B cell (primary cell): ENCODE measurements around the gene TCP1. TPM values are rescaled to one million over a fixed set of nuclear protein-coding genes. Genes with fewer than 3 reads are reported as not detected.

Experiments
- ATAC-seq: fragments of 200-7000 bp; cut with Tn5 transposase; one replicate; pipeline ENCODE4 v1.10.0; 2021; ENCODE audit warnings: low read depth, mild to moderate bottlenecking, moderate number of reproducible peaks, moderate library complexity
- CTCF ChIA-PET: fragments of 350-600 bp; sonication (Branson Sonifier 250); formaldehyde crosslinking; loops from one replicate; lab custom pipeline; 2021; ENCODE audit warnings: antibody characterized with exemption, inconsistent platforms; lab: Charles Lee
- POLR2A ChIA-PET: fragments of 350-600 bp; sonication (Branson Sonifier 250); formaldehyde crosslinking; loops from one replicate; lab custom pipeline; 2021; ENCODE audit warnings: antibody characterized with exemption; lab: Charles Lee
- DNase-seq: peaks from one replicate; pipeline ENCODE4 v3.0.0; 2013
- H2AFZ ChIP-seq: 2 replicates; pipeline ENCODE4 v1.6.1; 2012; ENCODE audit warnings: mild to moderate bottlenecking, low read depth, low read length; ENCODE audit not compliant: insufficient read depth, poor library complexity, severe bottlenecking
- H3K27ac ChIP-seq, 2 donors: 1 replicate in 1 of 2; 2 replicates in 1 of 2; pipeline ENCODE4 v1.5.1; 2012 to 2013; ENCODE audit warnings: low read length in 2 of 2, mild to moderate bottlenecking in 2 of 2, moderate library complexity in 1 of 2
- H3K27me3 ChIP-seq, 4 experiments: fragments of 200-600 bp in 1 of 4; sonication (generic) in 1 of 4; replicated peaks in 1 of 4; 1 replicate in 2 of 4; 2 replicates in 2 of 4; pipeline versions ENCODE4 v1.6.1 to v1.7.0; 2013 to 2016; ENCODE audit warnings: low read length in 3 of 4, mild to moderate bottlenecking in 2 of 4, mixed read lengths in 1 of 4, moderate library complexity in 1 of 4; ENCODE audit not compliant: insufficient read depth in 4 of 4, control insufficient read depth in 3 of 4; ENCODE audit errors: control extremely low read depth in 1 of 4
- H3K36me3 ChIP-seq, 2 experiments: replicated peaks in 1 of 2; 1 replicate in 1 of 2; 2 replicates in 1 of 2; pipeline versions ENCODE4 v1.6.1 to v1.7.1; 2013; ENCODE audit warnings: low read length in 1 of 2; ENCODE audit not compliant: insufficient read depth in 2 of 2, control insufficient read depth in 1 of 2; ENCODE audit errors: control extremely low read depth in 1 of 2, extremely low read depth in 1 of 2
- H3K4me1 ChIP-seq, 2 donors: fragments of 200-600 bp in 1 of 2; sonication (generic) in 1 of 2; 1 replicate in 1 of 2; 2 replicates in 1 of 2; pipeline versions ENCODE4 v1.5.1 to v1.6.1; 2013 to 2017; ENCODE audit warnings: low read length in 2 of 2; ENCODE audit not compliant: control insufficient read depth in 2 of 2, insufficient read depth in 2 of 2
- H3K4me2 ChIP-seq: replicated peaks from 2 replicates; pipeline ENCODE3; 2012; ENCODE audit warnings: mild to moderate bottlenecking, low read depth, low read length; ENCODE audit not compliant: poor library complexity, severe bottlenecking
- H3K4me3 ChIP-seq, 5 experiments: fragments of 200-600 bp in 1 of 5; sonication (generic) in 1 of 5; 1 replicate in 3 of 5; 2 replicates in 2 of 5; pipeline versions ENCODE4 v1.5.1 to v1.7.0; 2011 to 2016; ENCODE audit warnings: low read length in 4 of 5, mild to moderate bottlenecking in 4 of 5, low read depth in 2 of 5, control low read depth in 1 of 5, moderate library complexity in 1 of 5; ENCODE audit not compliant: insufficient read depth in 1 of 5; ENCODE audit errors: control extremely low read depth in 1 of 5, extremely low read depth in 1 of 5
- H3K79me2 ChIP-seq: fragments of 200-600 bp; sonication (generic); one replicate; pipeline ENCODE4 v1.6.0; 2016; ENCODE audit warnings: low read length; ENCODE audit not compliant: control insufficient read depth, insufficient read depth
- H3K9ac ChIP-seq: fragments of 200-600 bp; sonication (generic); 2 replicates; pipeline ENCODE4 v1.6.1; 2017; ENCODE audit warnings: mild to moderate bottlenecking, low read length, moderate library complexity
- H3K9me3 ChIP-seq, 3 donors: one replicate each; pipeline versions ENCODE4 v1.6.1 to v1.7.1; 2013; ENCODE audit warnings: low read length in 2 of 3; ENCODE audit not compliant: control insufficient read depth in 2 of 3, insufficient read depth in 1 of 3; ENCODE audit errors: control extremely low read depth in 1 of 3
- H4K20me1 ChIP-seq: 2 replicates; pipeline ENCODE4 v1.6.0; 2012; ENCODE audit warnings: mild to moderate bottlenecking, low read length; ENCODE audit not compliant: insufficient read depth, control insufficient read depth, poor library complexity, severe bottlenecking
- H3K27ac Mint-ChIP-seq: one replicate; pipeline ENCODE4 v1.8.0; 2021; ENCODE audit warnings: mixed read lengths
- H3K27me3 Mint-ChIP-seq: one replicate; pipeline ENCODE4 v1.8.0; 2021; ENCODE audit warnings: mixed read lengths
- H3K4me1 Mint-ChIP-seq: one replicate; pipeline ENCODE4 v1.8.0; 2021; ENCODE audit warnings: mixed read lengths
- H3K4me3 Mint-ChIP-seq: one replicate; pipeline ENCODE4 v1.8.0; 2021; ENCODE audit warnings: mixed read lengths
- H3K9me3 Mint-ChIP-seq: one replicate; pipeline ENCODE4 v1.8.0; 2022; ENCODE audit warnings: mixed read lengths; ENCODE audit not compliant: insufficient read depth
- EZH2 ChIP-seq: IDR thresholded peaks from 2 replicates; pipeline ENCODE4 v1.6.1; 2012; ENCODE audit warnings: borderline replicate concordance, low read depth, mild to moderate bottlenecking, moderate library complexity, low read length; ENCODE audit not compliant: insufficient read depth, poor library complexity, severe bottlenecking
- WGBS: methylation state at CpG from one replicate; pipeline ENCODE4 v1.1.5; 2013; ENCODE audit warnings: missing lambda C conversion rate; ENCODE audit not compliant: insufficient coverage; 5-methylcytosine and 5-hydroxymethylcytosine counted together
- intact Hi-C: fragments of 100-400 bp; cut with micrococcal nuclease; formaldehyde crosslinking; loops from one replicate; pipeline ENCODE4 v1.10.0; 2022
- polyA minus RNA-seq: library from RNA; depleted of rRNA, polyadenylated mRNA; stranded (reverse); fragments of >200 nt; gene quantifications from 2 replicates; pipeline ENCODE4 v1.2.3, GENCODE V29; 2012
- polyA plus RNA-seq: library from polyadenylated mRNA; depleted of rRNA; stranded (reverse); fragments of >200 nt; gene quantifications from 2 replicates; pipeline ENCODE4 v1.2.3, GENCODE V29; 2012
- total RNA-seq, 2 donors: library from RNA; stranded (reverse); fragments of 120-200 nt in 1 of 2; gene quantifications; 1 replicate in 1 of 2; 2 replicates in 1 of 2; pipeline versions ENCODE4 v1.2.3 to v1.2.4, GENCODE V29; 2013 to 2022
- TF ChIP-seq, protein P1 (sequence below): fragments of 200-600 bp; IDR thresholded peaks from one replicate; pipeline ENCODE4 v1.8.0; 2022; ENCODE audit warnings: antibody characterized with exemption, mild to moderate bottlenecking

Gene TCP1
- total RNA-seq (137 and 150 TPM in 2 replicates), polyA plus RNA-seq (63.8 and 127 TPM in 2 replicates), polyA minus RNA-seq (81.5 and 82.4 TPM in 2 replicates)
- 139 TPM for total RNA-seq (2013)

GRCh38 chr6:159789377-159790148, at the start of gene TCP1:
TSS of gene TCP1 (minus strand) at chr6:159789602. CDS start at chr6:159789468, 134 bp downstream.
- H2AFZ ChIP-seq, result peak within 1 kb of the TSS; percentile 80
- H3K79me2 ChIP-seq, result peaks cover 82% of the 10 kb centered on the region
- H3K4me3 Mint-ChIP-seq, result peak within 1 kb of the TSS; percentile 100
- POLR2A ChIA-PET, result interaction anchor here (1.0 to 3.5 kb wide), 7 partner anchors 14 to 96 kb away, joined by 3 to 28 read pairs (median 4); partner anchors contain the start of genes ACAT2, SOD2 and WTAP
- H3K9me3 ChIP-seq, result no peaks in the 10 kb centered on the region
- H3K9me3 Mint-ChIP-seq, result no peaks in the 10 kb centered on the region
- WGBS, result under 1% methylated on average over 58 of the region's 64 CpGs
- peak within 1 kb of the TSS; percentile 70 to 98 (median 93) for H3K4me3 ChIP-seq
- H3K36me3 ChIP-seq, result peaks cover 5 to 60% of the 10 kb centered on the region in 2 experiments
- peaks cover 30 to 32% of the 10 kb centered on the region in 2 donors for H3K4me1 ChIP-seq
- peak within 1 kb of the TSS; percentile 81 for H3K4me2 ChIP-seq
- peaks cover 62% of the 10 kb centered on the region for H4K20me1 ChIP-seq
- CTCF ChIA-PET, result interaction anchor here (0.5 to 3.0 kb wide), 7 partner anchors 28 to 131 kb away, joined by 3 to 13 read pairs (median 4); partner anchors contain the start of genes ACAT2, SOD2 and WTAP
- peak within 1 kb of the TSS; percentile 79 for H3K9ac ChIP-seq
- peak within 1 kb of the TSS; percentile 95 for H3K27ac Mint-ChIP-seq
- TF ChIP-seq, protein P1, sequence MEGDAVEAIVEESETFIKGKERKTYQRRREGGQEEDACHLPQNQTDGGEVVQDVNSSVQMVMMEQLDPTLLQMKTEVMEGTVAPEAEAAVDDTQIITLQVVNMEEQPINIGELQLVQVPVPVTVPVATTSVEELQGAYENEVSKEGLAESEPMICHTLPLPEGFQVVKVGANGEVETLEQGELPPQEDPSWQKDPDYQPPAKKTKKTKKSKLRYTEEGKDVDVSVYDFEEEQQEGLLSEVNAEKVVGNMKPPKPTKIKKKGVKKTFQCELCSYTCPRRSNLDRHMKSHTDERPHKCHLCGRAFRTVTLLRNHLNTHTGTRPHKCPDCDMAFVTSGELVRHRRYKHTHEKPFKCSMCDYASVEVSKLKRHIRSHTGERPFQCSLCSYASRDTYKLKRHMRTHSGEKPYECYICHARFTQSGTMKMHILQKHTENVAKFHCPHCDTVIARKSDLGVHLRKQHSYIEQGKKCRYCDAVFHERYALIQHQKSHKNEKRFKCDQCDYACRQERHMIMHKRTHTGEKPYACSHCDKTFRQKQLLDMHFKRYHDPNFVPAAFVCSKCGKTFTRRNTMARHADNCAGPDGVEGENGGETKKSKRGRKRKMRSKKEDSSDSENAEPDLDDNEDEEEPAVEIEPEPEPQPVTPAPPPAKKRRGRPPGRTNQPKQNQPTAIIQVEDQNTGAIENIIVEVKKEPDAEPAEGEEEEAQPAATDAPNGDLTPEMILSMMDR, result no peak
- TF ChIP-seq EZH2, result no peak
- peak; percentile 99 for DNase-seq
- ATAC-seq, result peak; percentile 78
- peak within 1 kb of the TSS; percentile 70 to 96 for H3K27ac ChIP-seq
- H3K27me3 ChIP-seq, result no peaks in the 10 kb centered on the region
- H3K27me3 Mint-ChIP-seq, result no peaks in the 10 kb centered on the region
- intact Hi-C loops, result loop anchor here (1.0 to 2.0 kb wide), 4 partner anchors 27 to 183 kb away; partner anchors contain the start of genes ACAT2, SOD2 and WTAP
- peaks cover 51% of the 10 kb centered on the region for H3K4me1 Mint-ChIP-seq
